ENCODE results near the gene ZFR.

- no peak for TF ChIP-seq GLIS3 (CRISPR knock-in tag; IDR thresholded peaks at IDR 0.05)
- TF ChIP-seq ZFP30 (CRISPR knock-in tag; IDR thresholded peaks at IDR 0.05), result no peak
- TF ChIP-seq, protein P1, sequence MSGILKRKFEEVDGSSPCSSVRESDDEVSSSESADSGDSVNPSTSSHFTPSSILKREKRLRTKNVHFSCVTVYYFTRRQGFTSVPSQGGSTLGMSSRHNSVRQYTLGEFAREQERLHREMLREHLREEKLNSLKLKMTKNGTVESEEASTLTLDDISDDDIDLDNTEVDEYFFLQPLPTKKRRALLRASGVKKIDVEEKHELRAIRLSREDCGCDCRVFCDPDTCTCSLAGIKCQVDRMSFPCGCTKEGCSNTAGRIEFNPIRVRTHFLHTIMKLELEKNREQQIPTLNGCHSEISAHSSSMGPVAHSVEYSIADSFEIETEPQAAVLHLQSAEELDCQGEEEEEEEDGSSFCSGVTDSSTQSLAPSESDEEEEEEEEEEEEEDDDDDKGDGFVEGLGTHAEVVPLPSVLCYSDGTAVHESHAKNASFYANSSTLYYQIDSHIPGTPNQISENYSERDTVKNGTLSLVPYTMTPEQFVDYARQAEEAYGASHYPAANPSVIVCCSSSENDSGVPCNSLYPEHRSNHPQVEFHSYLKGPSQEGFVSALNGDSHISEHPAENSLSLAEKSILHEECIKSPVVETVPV (CRISPR knock-in tag; IDR thresholded peaks at IDR 0.05), result no peak
- no peak for TF ChIP-seq RARB (CRISPR knock-in tag; IDR thresholded peaks at IDR 0.05)
- TF ChIP-seq ZFP3 (CRISPR knock-in tag; IDR thresholded peaks at IDR 0.05), result no peak
- TF ChIP-seq PPARA (CRISPR knock-in tag; IDR thresholded peaks at IDR 0.05; ENCODE audit: borderline replicate concordance), result no peak
- no peak for TF ChIP-seq ZC3H10 (CRISPR knock-in tag; IDR thresholded peaks at IDR 0.05)
- TF ChIP-seq TCF4 (CRISPR knock-in tag; IDR thresholded peaks at IDR 0.05; ENCODE audit: borderline replicate concordance), result no peak
These were observed 61.5 kb downstream of the ZFR start for GRCh38 chr5:32383065-32383464.
